Activated naive CD8-positive, alpha-beta T cell (primary cell): ENCODE results near the gene PTPN22.
A peak's percentile ranks its signal among the peaks of the same experiment; 100 is the strongest.

Source experiments
- H3K27ac Mint-ChIP-seq: one replicate; pipeline ENCODE4 v1.8.0; 2021; ENCODE audit warnings: mixed read lengths
- H3K27me3 Mint-ChIP-seq: one replicate; pipeline ENCODE4 v1.8.0; 2021; ENCODE audit warnings: mixed read lengths
- H3K36me3 Mint-ChIP-seq: one replicate; pipeline ENCODE4 v1.8.0; 2021; ENCODE audit warnings: mixed read lengths
- H3K4me1 Mint-ChIP-seq: one replicate; pipeline ENCODE4 v1.8.0; 2021; ENCODE audit warnings: low read depth, mixed read lengths
- H3K4me3 Mint-ChIP-seq: one replicate; pipeline ENCODE4 v1.8.0; 2021; ENCODE audit warnings: mild to moderate bottlenecking, mixed read lengths
- H3K9me3 Mint-ChIP-seq: one replicate; pipeline ENCODE4 v1.8.0; 2021; ENCODE audit warnings: low read depth, mixed read lengths

PTPN22 gene

DNA sequence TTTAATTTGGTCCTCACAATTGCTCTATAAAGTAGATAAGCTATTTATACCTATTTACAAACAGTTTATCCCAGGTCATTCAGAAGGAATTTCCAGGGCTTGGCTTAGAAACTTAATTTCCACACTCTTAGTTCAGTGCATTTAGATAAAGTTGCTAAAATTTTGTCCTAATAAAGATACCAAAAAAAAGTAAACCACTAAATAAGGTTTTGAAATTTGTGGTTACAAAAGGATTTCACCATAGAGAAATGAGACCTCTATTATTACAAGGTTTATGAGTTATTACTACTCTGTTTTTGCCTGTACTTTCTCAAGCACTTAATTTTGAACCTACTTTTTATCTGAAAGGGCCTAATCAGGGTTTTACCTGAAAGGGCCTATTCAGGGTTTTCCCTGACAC, 22.4 kb downstream of the PTPN22 start:
- H3K36me3 Mint-ChIP-seq, result peaks cover 26% of the 10 kb centered on the region

DNA sequence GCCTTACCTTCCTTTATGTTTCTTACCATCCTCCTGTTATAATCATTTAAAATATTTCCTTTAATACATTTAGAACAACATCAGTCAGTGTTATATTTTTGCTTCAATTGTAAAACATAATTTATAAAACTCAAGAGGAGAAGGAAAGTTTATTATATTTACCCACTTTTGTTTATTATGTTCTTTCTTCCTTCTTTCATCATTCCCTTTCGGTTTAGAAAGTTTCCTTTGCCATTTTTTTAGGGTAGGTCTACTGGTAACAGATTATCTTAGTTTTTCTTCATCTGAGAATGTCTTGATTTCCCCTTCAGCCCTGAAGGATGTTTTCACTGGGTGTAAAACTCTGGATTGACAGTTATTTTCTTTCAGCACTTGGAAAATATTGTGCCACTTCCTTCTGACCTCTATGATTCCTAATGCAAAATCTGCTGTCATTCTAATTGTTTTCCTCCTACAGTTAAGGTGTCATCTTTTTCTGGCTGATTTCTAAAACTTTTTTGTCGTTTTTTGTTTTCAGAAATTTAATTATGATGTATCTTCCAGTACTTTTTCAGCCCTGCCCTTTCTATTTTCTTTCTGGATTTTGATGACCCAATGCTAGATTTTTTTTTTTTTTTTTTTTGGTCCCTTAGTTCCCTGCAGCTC, 25.0 kb downstream of the PTPN22 start:
- Mint-ChIP-seq H3K4me1 (peaks cover 16% of the 10 kb centered on the region), H3K4me3 (no peak overlapping the region), H3K27me3 (no peaks in the 10 kb centered on the region), H3K9me3 (no peaks in the 10 kb centered on the region), H3K27ac (peak overlapping the region; percentile 1), H3K36me3 (peaks cover 27% of the 10 kb centered on the region)

More for the DNA sequence above, 22.4 kb downstream of the PTPN22 start:
- Mint-ChIP-seq H3K27ac (peak overlapping the region; percentile 72), H3K4me3 (no peak overlapping the region), H3K4me1 (peaks cover 21% of the 10 kb centered on the region), H3K9me3 (no peaks in the 10 kb centered on the region), H3K27me3 (no peaks in the 10 kb centered on the region)

DNA sequence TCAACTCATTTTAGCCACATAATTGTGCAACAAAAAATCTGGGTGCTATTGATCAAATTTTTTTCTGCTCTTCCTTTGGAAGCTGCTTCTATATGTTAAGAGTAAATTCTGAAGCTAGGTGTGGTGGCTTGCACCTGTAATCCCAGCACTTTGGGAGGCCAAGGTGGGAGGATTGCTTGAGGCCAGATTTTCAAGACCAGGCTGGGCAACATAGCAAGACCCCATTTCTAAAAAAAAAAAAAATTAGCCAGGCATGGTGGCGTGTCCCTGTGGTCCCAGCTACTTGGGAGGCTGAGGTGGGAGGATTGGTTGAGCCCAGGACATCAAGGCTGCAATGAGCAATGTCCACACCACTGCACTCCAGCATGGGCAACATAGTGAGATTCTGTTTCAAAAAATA, 35.0 kb downstream of the PTPN22 start:
- Mint-ChIP-seq H3K27ac (no peak overlapping the region), H3K27me3 (no peaks in the 10 kb centered on the region), H3K4me1 (peaks cover 5% of the 10 kb centered on the region), H3K36me3 (peaks cover 25% of the 10 kb centered on the region), H3K9me3 (no peaks in the 10 kb centered on the region), H3K4me3 (no peak overlapping the region)

DNA sequence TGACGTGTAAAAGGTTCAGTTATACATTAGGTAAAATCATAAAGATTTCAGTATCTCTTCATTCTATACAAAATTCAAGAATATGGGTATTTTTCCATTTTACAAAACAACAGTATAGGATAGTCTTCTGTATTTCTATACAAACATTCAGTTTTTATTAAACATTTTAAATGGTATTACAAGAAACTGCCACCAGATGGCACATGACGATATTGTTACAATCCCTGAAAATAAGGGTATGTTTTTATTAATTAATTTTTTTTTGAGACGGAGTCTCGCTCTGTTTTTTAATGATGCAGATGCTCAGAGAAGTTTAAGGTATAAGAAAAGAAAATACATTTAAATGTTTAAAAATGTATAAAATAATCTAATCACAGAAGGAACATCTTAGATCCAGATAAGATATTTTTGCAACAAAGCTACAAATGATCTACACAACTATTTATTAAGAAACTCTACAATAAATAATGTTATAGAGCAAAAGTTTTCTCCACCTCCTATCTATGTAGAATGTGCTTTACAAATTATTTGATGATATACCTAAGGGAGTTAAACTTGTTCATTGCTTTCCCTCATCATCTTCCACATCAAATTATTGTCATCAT, 35.7 kb downstream of the PTPN22 start:
- Mint-ChIP-seq H3K4me3 (no peak overlapping the region), H3K27ac (peak overlapping the region; percentile 8), H3K36me3 (peaks cover 21% of the 10 kb centered on the region), H3K27me3 (no peaks in the 10 kb centered on the region), H3K4me1 (peaks cover 5% of the 10 kb centered on the region), H3K9me3 (no peaks in the 10 kb centered on the region)

DNA sequence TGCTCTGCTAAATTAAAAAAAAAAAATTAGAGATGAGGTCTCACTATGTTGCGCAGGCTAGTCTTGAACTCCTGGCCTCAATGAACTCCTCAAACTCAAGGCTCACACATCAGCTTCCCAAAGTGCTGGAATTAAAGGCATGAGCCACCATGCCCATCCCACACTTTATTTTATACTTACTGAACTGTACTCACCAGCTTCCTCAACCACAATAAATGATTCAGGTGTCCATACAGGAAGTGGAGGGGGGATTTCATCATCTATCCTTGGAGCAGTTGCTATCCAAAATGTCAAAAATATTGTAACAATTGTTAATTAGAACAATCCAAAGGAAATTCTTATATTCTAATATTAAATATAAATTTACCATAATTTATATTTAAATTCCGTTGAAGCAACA, 36.8 kb downstream of the PTPN22 start:
- no peak overlapping the region for H3K27ac Mint-ChIP-seq
- H3K4me1 Mint-ChIP-seq, result peaks cover 5% of the 10 kb centered on the region
- peaks cover 18% of the 10 kb centered on the region for H3K36me3 Mint-ChIP-seq
- H3K9me3 Mint-ChIP-seq, result no peaks in the 10 kb centered on the region
- H3K4me3 Mint-ChIP-seq, result no peak overlapping the region
- no peaks in the 10 kb centered on the region for H3K27me3 Mint-ChIP-seq

DNA sequence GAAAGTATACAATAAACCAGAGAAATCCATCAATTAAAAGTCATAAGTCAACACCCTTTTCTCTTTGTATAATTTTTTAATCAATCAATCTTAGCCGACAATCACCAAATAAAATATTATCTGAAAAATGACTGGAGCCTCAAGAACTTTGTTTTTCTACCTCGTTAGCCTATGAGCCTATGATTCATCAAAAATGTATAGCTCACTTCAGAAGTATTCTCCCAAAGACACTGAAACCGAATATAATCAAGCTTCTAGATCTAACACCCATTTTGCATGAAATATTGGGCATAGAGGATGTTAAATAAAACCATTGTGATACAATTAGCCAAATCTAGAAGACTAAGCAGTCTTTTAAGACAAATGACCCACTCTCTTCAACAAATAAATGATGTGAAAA, 41.5 kb downstream of the PTPN22 start:
- Mint-ChIP-seq H3K4me1 (no peaks in the 10 kb centered on the region), H3K4me3 (no peak overlapping the region), H3K27ac (no peak overlapping the region), H3K36me3 (peaks cover 13% of the 10 kb centered on the region), H3K9me3 (no peaks in the 10 kb centered on the region), H3K27me3 (no peaks in the 10 kb centered on the region)

DNA sequence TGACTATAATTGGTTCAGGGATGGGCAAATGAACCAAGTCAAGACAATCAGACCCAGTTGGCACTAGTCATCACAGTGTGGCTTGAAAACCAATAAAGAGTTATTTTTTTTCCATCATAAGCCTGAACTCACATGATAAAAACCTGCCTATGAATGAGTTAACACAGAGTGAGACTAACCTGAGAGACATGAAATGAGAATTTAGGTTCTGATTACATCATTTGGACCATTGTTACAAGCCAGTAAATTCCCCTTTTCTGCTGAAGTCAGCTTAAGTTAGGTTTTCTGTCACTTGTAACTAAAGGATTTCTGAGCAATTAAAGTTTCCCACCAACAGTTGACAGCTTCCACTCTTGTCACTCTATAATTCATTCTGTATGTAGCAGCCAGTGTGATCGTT, 49.6 kb downstream of the PTPN22 start:
- H3K27me3 Mint-ChIP-seq, result no peaks in the 10 kb centered on the region
- no peak overlapping the region for H3K4me3 Mint-ChIP-seq
- H3K36me3 Mint-ChIP-seq, result peaks cover 15% of the 10 kb centered on the region
- H3K27ac Mint-ChIP-seq, result no peak overlapping the region
- no peaks in the 10 kb centered on the region for H3K4me1 Mint-ChIP-seq
- no peaks in the 10 kb centered on the region for H3K9me3 Mint-ChIP-seq

DNA sequence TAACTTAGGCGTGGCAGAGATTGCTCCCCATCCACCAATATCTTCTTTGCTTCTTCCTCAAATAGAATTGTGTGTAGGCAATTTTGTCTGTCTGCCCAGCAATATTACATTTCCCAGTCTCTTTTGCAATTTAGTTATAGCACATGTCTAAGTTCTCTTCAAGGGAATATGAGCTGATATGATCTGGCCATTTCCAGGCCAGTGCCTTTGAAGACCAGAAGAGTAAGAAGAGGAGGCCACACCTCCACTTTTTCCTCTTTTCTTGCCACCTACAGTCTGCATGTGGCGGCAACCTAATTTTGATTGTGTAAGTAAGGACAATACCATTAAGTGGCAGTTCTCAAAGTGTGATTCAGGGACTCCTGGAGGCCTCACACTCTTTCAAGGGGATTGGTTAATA, 52.9 kb downstream of the PTPN22 start:
- Mint-ChIP-seq H3K36me3 (peaks cover 15% of the 10 kb centered on the region), H3K9me3 (no peaks in the 10 kb centered on the region), H3K27me3 (no peaks in the 10 kb centered on the region), H3K4me1 (no peaks in the 10 kb centered on the region), H3K27ac (no peak overlapping the region), H3K4me3 (no peak overlapping the region)

DNA sequence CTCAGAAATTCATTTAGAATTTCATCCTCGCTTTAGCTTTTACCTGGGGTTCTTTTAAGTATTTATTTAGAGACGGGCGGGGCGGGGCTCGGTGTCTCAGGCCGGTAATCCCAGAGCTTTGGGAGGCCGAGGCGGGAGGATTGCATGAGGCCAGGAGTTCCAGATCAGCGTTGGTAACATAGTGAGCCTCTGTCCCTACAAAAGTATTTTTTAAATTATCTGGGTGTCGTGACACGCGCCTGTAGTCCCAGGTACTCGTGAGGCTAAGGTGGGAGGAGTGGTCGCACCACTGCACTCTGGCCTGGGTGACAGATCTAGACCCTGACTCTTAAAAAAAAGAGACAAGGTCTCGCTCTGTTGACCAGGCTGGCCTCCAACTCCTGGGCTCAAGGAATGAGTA, 58.3 kb downstream of the PTPN22 start:
- H3K27ac Mint-ChIP-seq, result peak overlapping the region; percentile 90
- no peaks in the 10 kb centered on the region for H3K9me3 Mint-ChIP-seq
- H3K36me3 Mint-ChIP-seq, result peaks cover 7% of the 10 kb centered on the region
- no peaks in the 10 kb centered on the region for H3K27me3 Mint-ChIP-seq
- peak overlapping the region; percentile 98 for H3K4me3 Mint-ChIP-seq
- H3K4me1 Mint-ChIP-seq, result peaks cover 31% of the 10 kb centered on the region

DNA sequence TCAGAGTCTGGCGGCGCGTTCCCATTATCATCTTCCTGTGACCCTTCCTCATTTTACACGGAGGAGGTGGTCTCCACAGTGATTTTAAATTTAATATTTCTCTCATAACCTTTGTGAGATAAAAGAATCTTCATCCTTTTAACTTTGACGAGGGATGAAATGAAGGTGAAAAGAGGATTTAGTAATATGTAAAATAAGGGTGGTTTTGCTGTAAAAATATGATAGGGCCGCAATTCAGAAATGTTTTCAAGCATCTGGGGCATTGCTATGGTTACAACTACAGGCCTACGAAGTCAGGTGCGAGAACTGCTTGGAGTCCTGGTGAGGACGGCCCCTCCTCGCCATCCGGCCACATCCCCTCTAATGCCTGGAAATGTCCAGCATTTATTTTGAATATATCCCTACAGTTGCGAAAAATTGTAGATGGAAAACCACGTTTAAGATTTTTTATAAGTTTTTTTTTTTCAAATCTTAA, 58.8 kb downstream of the PTPN22 start:
- no peaks in the 10 kb centered on the region for H3K9me3 Mint-ChIP-seq
- no peaks in the 10 kb centered on the region for H3K27me3 Mint-ChIP-seq
- H3K27ac Mint-ChIP-seq, result peak overlapping the region; percentile 90
- H3K36me3 Mint-ChIP-seq, result peaks cover 7% of the 10 kb centered on the region
- peaks cover 36% of the 10 kb centered on the region for H3K4me1 Mint-ChIP-seq
- peak overlapping the region; percentile 98 for H3K4me3 Mint-ChIP-seq

DNA sequence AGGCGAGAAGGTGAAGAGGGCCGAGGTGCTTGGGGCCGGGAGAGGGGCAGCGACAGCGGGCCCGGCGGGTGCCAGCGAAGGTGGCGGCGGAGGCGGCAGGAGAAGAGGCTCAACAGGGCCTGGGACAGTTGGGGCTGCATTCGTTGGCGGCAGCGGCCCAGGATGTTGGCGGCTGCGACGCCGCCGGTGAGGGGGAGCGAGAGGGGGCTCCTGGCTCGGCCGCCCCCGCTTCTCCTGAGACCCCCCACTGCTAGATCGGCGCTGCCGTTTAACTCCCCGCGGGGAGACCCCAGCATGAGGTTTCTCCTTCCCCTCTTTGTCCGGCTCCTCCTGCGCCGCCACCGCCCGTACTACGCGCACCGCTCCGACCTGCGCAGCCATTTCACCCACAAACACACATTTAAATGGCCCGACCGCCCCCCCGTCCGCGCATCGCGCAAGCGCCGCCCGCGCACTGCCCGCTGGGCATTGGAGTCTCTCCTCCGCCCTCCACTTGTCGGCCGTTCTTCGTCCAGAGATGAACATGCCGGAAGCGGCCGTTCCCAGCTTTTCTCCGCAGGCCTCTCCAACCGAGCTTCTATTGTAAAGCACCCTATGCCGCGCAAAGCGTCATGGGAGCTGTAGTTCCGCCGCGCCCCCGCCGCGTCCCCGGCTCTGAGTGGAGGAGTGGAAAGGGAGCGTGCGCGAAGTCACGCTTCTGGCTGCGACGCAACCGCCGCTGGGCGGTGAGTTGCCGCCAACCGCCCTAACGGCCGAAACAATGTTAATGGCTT, 59.4 kb downstream of the PTPN22 start, which contains the start of gene RSBN1:
Gene RSBN1 (minus strand): TSS at position 589 of the 773 bp plus-strand sequence. CDS start 64 bp downstream, at position 525.
- Mint-ChIP-seq H3K4me3 (peak within 1 kb of the TSS; percentile 98), H3K27me3 (no peaks in the 10 kb centered on the region), H3K27ac (peak within 1 kb of the TSS; percentile 96), H3K36me3 (peaks cover 7% of the 10 kb centered on the region), H3K9me3 (no peaks in the 10 kb centered on the region), H3K4me1 (peaks cover 38% of the 10 kb centered on the region)

DNA sequence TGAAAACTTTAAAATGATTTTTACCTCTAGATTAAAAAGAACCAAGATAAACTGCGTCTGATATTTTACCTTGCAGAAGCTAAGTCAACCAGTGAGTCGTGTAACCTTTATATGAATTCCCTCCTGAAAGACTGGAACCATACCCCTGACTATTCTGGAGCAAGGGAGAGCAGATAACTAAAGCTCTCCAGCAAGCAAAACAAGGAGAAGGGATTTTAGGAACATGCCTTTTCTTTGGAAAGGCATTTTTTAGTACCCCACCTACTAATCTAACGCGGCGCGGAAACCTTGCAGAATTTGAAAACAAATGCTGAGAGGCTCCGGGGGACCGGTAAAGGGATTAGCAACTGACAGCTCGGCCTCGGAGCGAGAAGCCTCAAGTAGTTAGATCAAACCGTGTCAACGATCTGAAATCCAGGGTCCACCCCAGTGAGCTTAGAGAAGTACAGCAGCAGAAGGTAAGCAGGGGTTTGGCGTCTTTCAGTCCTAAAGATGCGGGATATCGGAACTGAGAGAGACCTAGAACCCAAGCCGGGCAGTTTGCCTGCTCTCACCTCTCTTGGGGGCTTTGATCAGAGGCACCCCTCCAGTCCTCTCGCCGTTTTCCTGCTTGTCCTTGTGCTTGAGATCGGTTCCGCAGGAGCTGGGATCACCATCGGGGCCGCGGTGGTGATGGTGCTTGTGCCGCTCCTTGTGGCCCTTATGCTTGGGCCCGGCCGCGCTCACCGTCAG, 60.2 kb downstream of the PTPN22 start:
- Mint-ChIP-seq H3K4me3 (peak overlapping the region; percentile 98), H3K27me3 (no peaks in the 10 kb centered on the region), H3K4me1 (peaks cover 42% of the 10 kb centered on the region), H3K36me3 (peaks cover 4% of the 10 kb centered on the region), H3K9me3 (no peaks in the 10 kb centered on the region), H3K27ac (peak overlapping the region; percentile 96)

DNA sequence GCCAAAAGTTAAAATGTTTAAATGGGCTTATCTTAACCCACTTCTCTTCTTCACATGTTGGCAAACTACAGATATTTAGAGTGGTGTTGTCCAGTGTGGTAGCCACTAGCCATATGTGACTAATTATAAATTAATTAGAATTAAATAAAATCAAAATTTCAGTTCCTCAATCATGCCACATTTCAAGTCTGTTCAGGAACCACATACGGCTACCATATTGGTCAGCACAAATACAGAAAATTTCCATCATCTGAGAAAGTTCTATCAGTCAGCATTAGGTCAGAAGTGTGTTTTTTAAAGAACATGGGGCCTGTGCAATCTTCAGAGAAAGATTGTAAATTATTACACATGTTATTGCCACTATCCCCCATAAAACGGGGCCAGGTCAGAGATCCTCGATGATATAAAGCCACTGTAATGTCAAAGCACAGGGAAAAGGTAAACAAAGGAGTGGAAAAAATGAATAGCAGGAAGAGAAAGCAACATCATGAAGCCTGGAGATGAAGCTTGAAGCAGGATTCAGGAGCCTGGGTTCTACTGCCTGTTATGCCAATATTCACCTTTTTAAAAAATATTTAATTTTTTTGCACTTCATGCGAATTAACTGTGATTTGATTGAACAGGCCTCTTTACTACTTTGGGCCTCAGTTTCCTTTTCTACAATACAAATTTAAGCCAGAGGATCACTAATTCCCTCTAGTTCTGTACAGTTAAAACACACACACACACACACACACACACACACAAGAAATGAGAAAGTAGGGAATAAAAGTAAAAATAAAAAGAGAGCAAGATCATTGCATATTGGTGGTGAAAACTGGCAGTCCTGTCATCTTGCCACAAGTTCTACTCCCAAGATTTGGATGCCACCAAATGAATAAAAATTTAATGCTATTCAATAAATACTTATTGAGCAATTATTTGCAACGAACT, 61.6 kb downstream of the PTPN22 start:
- Mint-ChIP-seq H3K4me1 (peaks cover 55% of the 10 kb centered on the region), H3K4me3 (peak overlapping the region; percentile 98), H3K9me3 (no peaks in the 10 kb centered on the region)

More for the DNA sequence above, 61.6 kb downstream of the PTPN22 start:
- peak overlapping the region; percentile 22 for H3K27ac Mint-ChIP-seq
- no peaks in the 10 kb centered on the region for H3K27me3 Mint-ChIP-seq
- H3K36me3 Mint-ChIP-seq, result peaks cover 7% of the 10 kb centered on the region
